HG03558 (cell line): ENCODE measurements around the gene ARHGAP10.

ENCODE experiments used
- ATAC-seq: cut with Tn5 transposase; IDR thresholded peaks from one replicate; pipeline ENCODE4 v1.9.1; 2021; ENCODE audit warnings: moderate number of reproducible peaks; ENCODE audit not compliant: unreplicated experiment; ENCODE audit errors: extremely low read depth

The ARHGAP10 gene

GRCh38 chr4:147761218-147761883 is 29.5 kb downstream of the ARHGAP10 start:
- ATAC-seq: no peak

- no peak for ATAC-seq
Observed at GRCh38 chr4:147764337-147764736, 32.4 kb downstream of the ARHGAP10 start.

DNA sequence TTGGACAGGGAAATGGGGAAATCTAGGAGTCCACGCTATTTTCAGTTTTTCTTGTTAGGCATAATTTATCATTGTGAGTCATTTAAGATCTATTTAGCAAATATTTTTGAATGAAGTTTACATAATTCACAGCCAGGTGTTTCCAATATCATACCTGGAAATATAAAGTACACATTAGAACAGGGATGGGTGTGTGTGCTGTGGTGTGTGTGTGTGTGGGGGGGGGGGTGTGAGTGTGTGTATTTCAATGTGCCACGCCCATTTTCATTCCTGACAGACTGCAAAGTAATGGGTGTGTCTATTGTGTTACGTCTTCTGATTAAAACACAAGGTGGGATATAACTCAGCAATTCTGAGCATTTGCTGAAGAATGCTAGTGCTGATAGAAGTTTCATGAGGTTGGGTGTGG is 33.2 kb downstream of the ARHGAP10 start:
- ATAC-seq: no peak

DNA sequence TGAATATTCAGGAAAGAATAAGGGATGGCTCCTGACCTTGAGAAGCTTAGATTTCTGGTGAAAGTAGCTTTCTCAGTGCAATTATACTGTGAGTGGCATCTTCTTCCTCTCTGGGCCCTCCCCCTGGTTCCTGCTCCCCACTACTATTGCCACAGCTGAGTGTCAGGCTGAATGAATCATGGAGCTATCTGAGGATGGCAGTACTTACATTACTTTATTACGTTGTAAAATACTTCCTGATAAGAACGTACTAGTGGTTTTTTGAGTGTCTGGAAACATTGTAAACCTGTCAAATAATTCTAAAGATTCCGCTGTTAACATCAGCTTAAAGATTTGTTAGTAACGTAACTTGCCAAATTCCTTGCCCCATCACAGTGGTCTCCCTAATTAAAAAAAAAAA is 36.2 kb downstream of the ARHGAP10 start:
- no peak for ATAC-seq

- ATAC-seq: no peak
Observed at GRCh38 chr4:147769386-147769785, 37.5 kb downstream of the ARHGAP10 start.

- ATAC-seq: no peak
Observed at GRCh38 chr4:147770831-147771230, 38.9 kb downstream of the ARHGAP10 start.

DNA sequence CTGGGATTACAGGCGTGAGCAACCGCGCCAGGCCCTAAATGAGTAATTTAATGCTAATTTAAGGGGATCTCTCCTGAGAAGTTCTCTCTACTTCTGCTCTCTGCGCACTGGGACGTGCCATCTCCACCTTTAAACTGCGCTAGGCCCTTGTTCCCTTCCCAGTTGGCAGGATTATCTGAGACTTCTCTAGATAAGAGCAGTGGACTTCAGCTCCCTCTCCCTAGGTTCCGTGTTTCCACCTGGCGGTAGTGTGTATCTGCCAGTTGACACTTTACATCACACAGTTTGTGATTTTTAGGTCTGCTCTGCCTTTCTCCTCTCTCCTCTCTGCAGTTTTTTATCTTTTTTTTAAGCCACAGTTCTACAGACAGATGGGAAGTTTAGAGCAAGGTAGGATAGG is 40.2 kb downstream of the ARHGAP10 start:
- ATAC-seq: no peak

GRCh38 chr4:147772459-147772969 is 40.6 kb downstream of the ARHGAP10 start:
- no peak for ATAC-seq

DNA sequence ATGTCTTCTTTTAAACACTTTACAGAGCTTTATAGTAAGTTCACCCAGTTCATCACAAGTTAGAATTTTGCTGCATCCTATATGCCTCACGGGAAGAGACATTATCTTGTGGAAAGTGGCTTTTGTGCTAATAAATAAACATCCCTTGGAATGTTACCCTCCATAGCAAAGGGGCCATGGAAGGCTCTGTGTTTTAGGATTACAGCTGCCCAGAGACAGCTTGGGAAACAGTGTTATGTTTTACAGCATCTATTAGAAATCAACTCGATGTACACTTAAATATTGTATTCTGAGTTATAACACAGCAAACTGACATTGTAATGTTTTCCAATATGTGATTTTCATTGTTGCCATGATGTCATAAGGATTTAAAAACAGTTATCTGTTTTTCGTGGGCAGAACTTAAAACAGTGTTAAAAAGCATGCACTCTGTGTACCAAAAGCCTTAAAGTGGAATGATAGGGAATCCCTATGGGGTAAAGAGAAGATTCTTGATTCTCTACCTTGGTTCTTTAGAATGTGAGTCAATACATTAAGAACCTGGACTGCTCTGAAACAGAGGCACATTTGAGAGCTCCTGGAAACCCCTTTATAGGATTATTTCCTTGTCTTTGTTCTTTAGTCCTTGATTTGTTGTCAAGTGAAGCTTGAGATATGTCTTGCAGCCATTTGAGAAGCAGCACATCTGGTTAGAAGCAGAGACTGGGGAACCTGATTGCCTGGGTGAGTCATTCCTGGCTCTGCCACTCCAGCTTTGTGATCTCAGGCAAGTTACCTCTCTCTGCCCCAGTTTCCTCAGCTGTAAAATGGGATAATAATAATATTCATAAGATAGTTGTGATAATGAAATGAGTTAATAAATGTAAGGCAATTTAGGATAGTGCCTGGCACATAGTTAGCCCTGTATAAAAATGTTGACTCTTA is 41.6 kb downstream of the ARHGAP10 start:
- no peak for ATAC-seq

GRCh38 chr4:147776716-147777115 is 44.8 kb downstream of the ARHGAP10 start:
- ATAC-seq: no peak

DNA sequence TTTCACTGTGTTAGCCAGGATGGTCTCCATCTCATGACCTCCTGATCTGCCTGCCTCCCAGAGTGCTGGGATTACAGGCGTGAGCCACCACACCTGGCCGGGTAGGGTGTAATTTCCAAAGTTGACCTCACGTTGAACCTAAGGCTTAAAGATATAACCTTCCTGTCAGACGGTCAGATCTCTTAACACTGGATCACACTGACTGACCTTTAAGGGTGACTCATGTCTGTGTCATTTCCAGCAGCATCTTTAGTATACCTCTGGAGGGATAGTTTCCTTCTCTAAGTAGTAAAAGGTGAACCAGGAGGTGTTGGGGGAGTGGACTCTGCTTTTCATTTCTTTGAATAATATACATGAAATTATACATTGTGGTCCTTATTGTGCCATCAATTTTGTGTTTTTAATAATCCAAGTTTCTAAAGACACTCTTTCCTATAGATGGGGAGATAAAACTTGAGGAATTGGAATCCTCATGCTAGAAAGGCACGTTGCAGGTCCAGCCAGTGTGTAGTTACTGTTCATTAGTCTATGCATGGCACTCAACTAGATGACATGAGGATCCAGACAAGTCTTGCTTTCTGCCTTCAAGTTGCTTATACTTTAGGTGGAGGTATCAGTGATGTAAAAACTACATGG is 45.7 kb downstream of the ARHGAP10 start:
- ATAC-seq: no peak

DNA sequence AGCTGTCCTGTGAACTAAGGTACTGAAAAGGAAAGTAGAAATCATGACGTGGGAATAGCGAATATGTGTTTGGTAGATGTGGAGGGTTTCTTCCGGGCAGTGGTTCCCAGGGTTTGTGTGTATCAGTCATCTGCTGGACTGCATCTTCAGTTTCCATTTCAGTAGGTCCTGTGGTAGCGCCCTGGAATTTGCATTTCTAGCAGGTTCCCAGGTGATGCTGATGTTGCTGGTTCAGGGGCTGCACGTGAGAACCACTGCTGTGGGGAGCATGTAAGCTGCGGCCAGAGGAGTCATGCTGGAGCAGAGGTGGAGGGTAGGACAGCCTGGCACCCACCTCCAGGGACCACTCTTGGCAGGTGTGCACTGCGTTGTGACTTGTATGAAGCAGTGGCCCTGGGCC is 47.1 kb downstream of the ARHGAP10 start:
- ATAC-seq: peak; percentile 29

DNA sequence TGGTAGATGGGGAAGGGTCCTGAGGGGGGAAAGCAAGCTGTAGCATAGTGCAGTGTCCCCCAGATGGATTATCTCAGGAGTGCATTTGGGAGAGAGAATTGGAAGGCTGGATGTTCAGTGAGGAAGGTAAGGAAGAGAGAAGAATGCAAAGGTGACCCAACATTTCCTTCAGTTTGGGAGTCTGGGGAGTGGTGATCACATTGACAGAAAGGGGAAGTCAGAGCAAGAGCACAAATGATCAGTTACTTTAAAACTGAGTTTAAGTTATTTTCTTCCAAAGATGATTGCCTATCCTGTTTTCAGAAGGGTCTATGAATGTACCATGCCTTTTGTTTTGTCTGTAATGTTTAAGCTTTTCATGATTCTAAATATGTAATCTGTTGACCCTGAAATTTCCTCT is 47.6 kb downstream of the ARHGAP10 start:
- ATAC-seq: no peak

- ATAC-seq: peak; percentile 41
Observed at GRCh38 chr4:147780137-147780777, 48.4 kb downstream of the ARHGAP10 start.

- ATAC-seq: no peak
Observed at GRCh38 chr4:147782087-147782781, 50.3 kb downstream of the ARHGAP10 start.

DNA sequence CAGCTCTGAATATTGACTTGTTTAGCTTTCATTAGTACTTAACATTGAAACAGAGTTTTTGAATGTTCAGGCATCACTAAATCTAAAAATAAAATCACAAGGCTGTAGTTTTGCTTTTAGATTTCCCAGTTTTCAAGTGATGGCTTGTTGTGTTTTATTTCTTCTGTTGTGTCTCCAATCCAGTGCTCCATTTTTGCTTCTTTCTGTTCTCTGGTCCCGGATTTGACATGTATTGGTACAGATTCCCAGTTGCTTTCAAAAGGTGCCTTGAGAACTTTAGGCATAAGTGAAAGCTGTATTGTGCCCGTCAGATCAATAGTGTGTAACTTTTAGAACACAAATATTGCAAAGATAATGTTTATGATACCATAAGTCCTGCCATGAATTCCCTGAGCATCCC is 53.2 kb downstream of the ARHGAP10 start:
- ATAC-seq: no peak

- ATAC-seq: peak; percentile 71
Observed at GRCh38 chr4:147786031-147786430, 54.1 kb downstream of the ARHGAP10 start.

- ATAC-seq: no peak
Observed at GRCh38 chr4:147786531-147786930, 54.6 kb downstream of the ARHGAP10 start.

GRCh38 chr4:147787204-147787603 is 55.3 kb downstream of the ARHGAP10 start:
- no peak for ATAC-seq

GRCh38 chr4:147788791-147789190 is 56.9 kb downstream of the ARHGAP10 start:
- ATAC-seq: no peak
